Measurements from ENCODE around the gene HSH2D. TPM values are rescaled to one million over a fixed set of nuclear protein-coding genes. Genes with fewer than 3 reads are reported as not detected.
A peak's percentile ranks its signal among the peaks of the same experiment; 100 is the strongest.

HSH2D gene
- total RNA-seq, 6 experiments from 2014 or later = not detected

DNA sequence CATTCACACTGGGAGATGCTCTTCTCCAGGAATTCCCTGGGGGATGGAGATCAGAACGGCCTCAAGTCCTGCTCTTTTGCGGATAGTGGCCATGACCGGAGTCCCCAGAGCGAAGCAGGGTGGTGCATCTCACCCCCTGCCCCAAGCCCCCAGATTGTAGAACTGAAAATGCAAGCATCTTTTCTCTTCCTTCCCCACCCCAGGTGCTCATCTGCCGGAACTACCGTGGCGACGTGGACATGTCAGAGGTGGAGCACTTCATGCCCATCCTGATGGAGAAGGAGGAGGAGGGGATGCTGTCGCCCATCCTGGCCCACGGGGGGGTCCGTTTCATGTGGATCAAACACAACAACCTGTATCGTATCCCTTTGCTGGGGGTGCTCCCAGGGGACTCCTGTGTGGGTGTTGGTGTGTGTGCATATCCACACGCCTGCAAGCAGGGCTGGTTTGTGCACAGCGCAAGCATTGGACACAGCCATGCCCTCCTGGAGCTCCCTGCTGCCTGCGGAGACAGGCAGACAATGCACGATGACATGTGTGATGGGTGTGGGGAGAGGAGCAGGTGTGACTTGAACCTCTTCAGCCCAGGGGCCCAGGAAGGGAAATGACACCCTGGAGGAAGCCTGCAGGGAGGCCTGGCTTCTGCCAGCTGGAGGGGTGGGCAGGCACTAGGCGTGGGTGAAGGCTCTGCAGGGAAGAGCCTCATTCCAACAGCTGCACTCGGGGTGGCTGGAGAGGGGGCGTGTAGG is 59.9 kb downstream of the HSH2D start:
- H3K27ac Mint-ChIP-seq = no peak overlapping the region
- DNase-seq = no peak
- no peak overlapping the region for H3K4me3 Mint-ChIP-seq
- H3K27me3 Mint-ChIP-seq (ENCODE audit: insufficient read depth) = peaks cover 2% of the 10 kb centered on the region; the same call in 1 of the 2 replicates
- peaks cover 40% of the 10 kb centered on the region for H3K36me3 Mint-ChIP-seq (ENCODE audit: low read depth)
- H3K9me3 Mint-ChIP-seq = no peaks in the 10 kb centered on the region
- TF ChIP-seq, protein P1, sequence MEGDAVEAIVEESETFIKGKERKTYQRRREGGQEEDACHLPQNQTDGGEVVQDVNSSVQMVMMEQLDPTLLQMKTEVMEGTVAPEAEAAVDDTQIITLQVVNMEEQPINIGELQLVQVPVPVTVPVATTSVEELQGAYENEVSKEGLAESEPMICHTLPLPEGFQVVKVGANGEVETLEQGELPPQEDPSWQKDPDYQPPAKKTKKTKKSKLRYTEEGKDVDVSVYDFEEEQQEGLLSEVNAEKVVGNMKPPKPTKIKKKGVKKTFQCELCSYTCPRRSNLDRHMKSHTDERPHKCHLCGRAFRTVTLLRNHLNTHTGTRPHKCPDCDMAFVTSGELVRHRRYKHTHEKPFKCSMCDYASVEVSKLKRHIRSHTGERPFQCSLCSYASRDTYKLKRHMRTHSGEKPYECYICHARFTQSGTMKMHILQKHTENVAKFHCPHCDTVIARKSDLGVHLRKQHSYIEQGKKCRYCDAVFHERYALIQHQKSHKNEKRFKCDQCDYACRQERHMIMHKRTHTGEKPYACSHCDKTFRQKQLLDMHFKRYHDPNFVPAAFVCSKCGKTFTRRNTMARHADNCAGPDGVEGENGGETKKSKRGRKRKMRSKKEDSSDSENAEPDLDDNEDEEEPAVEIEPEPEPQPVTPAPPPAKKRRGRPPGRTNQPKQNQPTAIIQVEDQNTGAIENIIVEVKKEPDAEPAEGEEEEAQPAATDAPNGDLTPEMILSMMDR (IDR thresholded peaks at IDR 0.05) = no peak
- H3K4me1 Mint-ChIP-seq (ENCODE audit: low read depth) = peaks cover 29% of the 10 kb centered on the region

DNA sequence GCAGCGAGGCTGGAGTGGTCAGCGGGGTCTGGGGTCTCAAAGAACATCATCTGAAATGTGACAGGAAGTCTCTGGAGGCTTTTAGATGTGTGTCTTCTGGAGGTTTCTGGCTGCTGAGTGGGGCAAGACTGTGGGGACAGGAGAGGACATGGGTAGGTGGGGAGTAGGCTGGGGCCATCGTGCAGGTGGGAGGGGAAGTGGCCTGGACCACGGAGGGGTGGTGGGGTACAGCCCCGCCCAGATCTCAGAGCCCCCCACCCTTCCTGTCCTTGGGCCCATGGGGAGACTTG is 60.5 kb downstream of the HSH2D start:
- H3K4me1 Mint-ChIP-seq (ENCODE audit: low read depth) = peaks cover 24% of the 10 kb centered on the region
- H3K36me3 Mint-ChIP-seq (ENCODE audit: low read depth) = peaks cover 43% of the 10 kb centered on the region
- DNase-seq = no peak
- H3K9me3 Mint-ChIP-seq = no peaks in the 10 kb centered on the region
- no peak overlapping the region for H3K4me3 Mint-ChIP-seq
- H3K27me3 Mint-ChIP-seq (ENCODE audit: insufficient read depth) = peaks cover 4% of the 10 kb centered on the region
- H3K27ac Mint-ChIP-seq = no peak overlapping the region
- TF ChIP-seq, protein P1 (IDR thresholded peaks at IDR 0.05) = no peak

GRCh38 chr19:16205205-16206045 is 61.9 kb downstream of the HSH2D start:
- no peak for DNase-seq
- Mint-ChIP-seq H3K4me3 (no peak overlapping the region), H3K4me1 (ENCODE audit: low read depth) (peaks cover 13% of the 10 kb centered on the region), H3K9me3 (no peaks in the 10 kb centered on the region), H3K27ac (no peak overlapping the region), H3K36me3 (ENCODE audit: low read depth) (peaks cover 54% of the 10 kb centered on the region), H3K27me3 (ENCODE audit: insufficient read depth) (peaks cover 4% of the 10 kb centered on the region)
- TF ChIP-seq, protein P1 (IDR thresholded peaks at IDR 0.05) = no peak

- DNase-seq = no peak
- TF ChIP-seq, protein P1 (IDR thresholded peaks at IDR 0.05) = no peak
- Mint-ChIP-seq H3K9me3 (no peaks in the 10 kb centered on the region), H3K27ac (no peak overlapping the region), H3K4me3 (no peak overlapping the region), H3K36me3 (ENCODE audit: low read depth) (peaks cover 54% of the 10 kb centered on the region), H3K4me1 (ENCODE audit: low read depth) (peaks cover 8% of the 10 kb centered on the region), H3K27me3 (ENCODE audit: insufficient read depth) (peaks cover 4% of the 10 kb centered on the region)
Measured at GRCh38 chr19:16206046-16206605, 62.6 kb downstream of the HSH2D start.

GRCh38 chr19:16206637-16207036 is 63.2 kb downstream of the HSH2D start:
- no peak overlapping the region for H3K4me3 Mint-ChIP-seq

More at GRCh38 chr19:16206637-16207036, 63.2 kb downstream of the HSH2D start:
- TF ChIP-seq, protein P1 (IDR thresholded peaks at IDR 0.05) = no peak
- peaks cover 7% of the 10 kb centered on the region for H3K4me1 Mint-ChIP-seq (ENCODE audit: low read depth)
- peaks cover 54% of the 10 kb centered on the region for H3K36me3 Mint-ChIP-seq (ENCODE audit: low read depth)
- peaks cover 4% of the 10 kb centered on the region; the same call in 1 of the 2 replicates for H3K9me3 Mint-ChIP-seq
- DNase-seq = no peak
- peaks cover 4% of the 10 kb centered on the region for H3K27me3 Mint-ChIP-seq (ENCODE audit: insufficient read depth)
- H3K27ac Mint-ChIP-seq = peak overlapping the region; percentile 28
